Lung (tissue), 12 donors: ENCODE results near the gene STOML1. TPM values are rescaled to one million over a fixed set of nuclear protein-coding genes. Genes with fewer than 3 reads are reported as not detected.
A peak's percentile ranks its signal among the peaks of the same experiment; 100 is the strongest.

ENCODE experiments used
- ATAC-seq: fragments of 200-7000 bp; cut with Tn5 transposase; one replicate; pipeline ENCODE4 v1.9.1; 2020; ENCODE audit warnings: moderate number of reproducible peaks; ENCODE audit not compliant: insufficient read depth, low FRiP score
- DNase-seq, 3 donors: peaks; one replicate each; pipeline ENCODE4 v3.0.0-alpha.2; 2013 to 2017
- H3K27ac ChIP-seq, 2 donors: one replicate each; pipeline ENCODE4 v1.5.1; 2013; ENCODE audit warnings: mild to moderate bottlenecking in 2 of 2, moderate library complexity in 2 of 2, control low read depth in 1 of 2, inconsistent platforms in 1 of 2, low read depth in 1 of 2, low read length in 1 of 2
- H3K27me3 ChIP-seq, 3 donors: one replicate each; pipeline ENCODE4 v1.5.1; 2013; ENCODE audit warnings: low read length in 2 of 3; ENCODE audit not compliant: control insufficient read depth in 3 of 3, insufficient read depth in 3 of 3
- H3K36me3 ChIP-seq, 4 donors: one replicate each; pipeline ENCODE4 v1.5.1; 2013; ENCODE audit warnings: low read length in 4 of 4, mild to moderate bottlenecking in 1 of 4, moderate library complexity in 1 of 4; ENCODE audit not compliant: control insufficient read depth in 4 of 4, insufficient read depth in 4 of 4
- H3K4me1 ChIP-seq, 5 donors: one replicate each; pipeline ENCODE4 v1.5.1; 2013; ENCODE audit warnings: low read length in 5 of 5, mild to moderate bottlenecking in 2 of 5, moderate library complexity in 1 of 5; ENCODE audit not compliant: control insufficient read depth in 5 of 5, insufficient read depth in 5 of 5
- H3K4me3 ChIP-seq: one replicate; pipeline ENCODE4 v1.5.1; 2013; ENCODE audit warnings: mild to moderate bottlenecking, control low read depth, moderate library complexity
- H3K9ac ChIP-seq, 2 donors: one replicate each; pipeline ENCODE4 v1.5.1; 2013; ENCODE audit warnings: low read length in 2 of 2, control low read depth in 1 of 2; ENCODE audit not compliant: insufficient read depth in 1 of 2
- H3K9me3 ChIP-seq, 4 donors: one replicate each; pipeline ENCODE4 v1.5.1; 2013; ENCODE audit warnings: low read length in 3 of 4, mild to moderate bottlenecking in 1 of 4, moderate library complexity in 1 of 4; ENCODE audit not compliant: control insufficient read depth in 4 of 4, insufficient read depth in 3 of 4
- WGBS, 2 donors: extraction: QIAGEN DNeasy Blood & Tissue Kit; methylation state at CpG; one replicate each; pipeline ENCODE4 v1.1.7; 2013; 5-methylcytosine and 5-hydroxymethylcytosine counted together
- polyA plus RNA-seq, 2 donors: library from polyadenylated mRNA; stranded (reverse); fragments of 200-250 nt; gene quantifications; one replicate each; pipeline ENCODE4 v1.2.1, GENCODE V29; 2013
- total RNA-seq, 2 donors: library from RNA; depleted of rRNA in 1 of 2; stranded (reverse); fragments of >200 nt in 1 of 2; gene quantifications; one replicate each; pipeline ENCODE4 v1.2.1, GENCODE V29; 2014 to 2021
- TF ChIP-seq, protein P1 (sequence below): IDR thresholded peaks from 2 replicates; pipeline ENCODE4 v1.5.1; 2012; ENCODE audit warnings: mild to moderate bottlenecking; ENCODE audit errors: control extremely low read depth, extremely low read depth
- donor health status: control.
- donor health status: control.
- donor health status: Bipolar disorder and iron deficiency.
- donor health status: healthy.
- donor health status: DM: yes; HTN: yes; CAD: no.

Gene STOML1
- total and polyA plus RNA-seq, 4 donors = 10.3 to 35.4 (median 26.9) TPM

GRCh38 chr15:73972984-73973682 lies 19.0 kb downstream of the STOML1 start:
- no peak overlapping the region for H3K4me3 ChIP-seq
- peaks cover 0 to 8% (median 0%) of the 10 kb centered on the region in 5 donors for H3K4me1 ChIP-seq
- H3K9ac ChIP-seq = no peak overlapping the region
- DNase-seq = peak; percentile 90 to 92 (median 91)
- no peaks in the 10 kb centered on the region for H3K9me3 ChIP-seq
- peaks cover 0 to 8% (median 3%) of the 10 kb centered on the region in 3 donors for H3K27me3 ChIP-seq
- TF ChIP-seq, protein P1, sequence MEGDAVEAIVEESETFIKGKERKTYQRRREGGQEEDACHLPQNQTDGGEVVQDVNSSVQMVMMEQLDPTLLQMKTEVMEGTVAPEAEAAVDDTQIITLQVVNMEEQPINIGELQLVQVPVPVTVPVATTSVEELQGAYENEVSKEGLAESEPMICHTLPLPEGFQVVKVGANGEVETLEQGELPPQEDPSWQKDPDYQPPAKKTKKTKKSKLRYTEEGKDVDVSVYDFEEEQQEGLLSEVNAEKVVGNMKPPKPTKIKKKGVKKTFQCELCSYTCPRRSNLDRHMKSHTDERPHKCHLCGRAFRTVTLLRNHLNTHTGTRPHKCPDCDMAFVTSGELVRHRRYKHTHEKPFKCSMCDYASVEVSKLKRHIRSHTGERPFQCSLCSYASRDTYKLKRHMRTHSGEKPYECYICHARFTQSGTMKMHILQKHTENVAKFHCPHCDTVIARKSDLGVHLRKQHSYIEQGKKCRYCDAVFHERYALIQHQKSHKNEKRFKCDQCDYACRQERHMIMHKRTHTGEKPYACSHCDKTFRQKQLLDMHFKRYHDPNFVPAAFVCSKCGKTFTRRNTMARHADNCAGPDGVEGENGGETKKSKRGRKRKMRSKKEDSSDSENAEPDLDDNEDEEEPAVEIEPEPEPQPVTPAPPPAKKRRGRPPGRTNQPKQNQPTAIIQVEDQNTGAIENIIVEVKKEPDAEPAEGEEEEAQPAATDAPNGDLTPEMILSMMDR = peak; percentile 93
- no peaks in the 10 kb centered on the region for H3K36me3 ChIP-seq
- no peak overlapping the region for H3K27ac ChIP-seq
- peak; percentile 92 for ATAC-seq
- 27 to 31% methylated on average over 26 of the region's 26 CpGs for WGBS, 2 donors

- no peaks in the 10 kb centered on the region for H3K36me3 ChIP-seq
- no peaks in the 10 kb centered on the region for H3K27me3 ChIP-seq
- H3K9me3 ChIP-seq = no peaks in the 10 kb centered on the region
- TF ChIP-seq, protein P1 = no peak
- H3K9ac ChIP-seq = no peak overlapping the region
- H3K4me1 ChIP-seq = peaks cover 0 to 8% (median 0%) of the 10 kb centered on the region in 5 donors
- WGBS, 2 donors = 81 to 85% methylated on average over 6 of the region's 6 CpGs
- H3K4me3 ChIP-seq = no peak overlapping the region
- ATAC-seq (no peak), DNase-seq (peak in 1 of 3 donors; percentile 6)
- no peak overlapping the region for H3K27ac ChIP-seq
Measured at GRCh38 chr15:73969151-73969759, 22.8 kb downstream of the STOML1 start.

GRCh38 chr15:73968461-73968860 lies 23.6 kb downstream of the STOML1 start:
- Histone ChIP-seq H3K27ac (no peak overlapping the region), H3K9me3 (no peaks in the 10 kb centered on the region), H3K36me3 (no peaks in the 10 kb centered on the region), H3K27me3 (no peaks in the 10 kb centered on the region), H3K4me1 (peaks cover 0 to 8% (median 3%) of the 10 kb centered on the region in 5 donors), H3K9ac (no peak overlapping the region), H3K4me3 (no peak overlapping the region)
- 94 to 98% methylated on average over 3 of the region's 3 CpGs for WGBS, 2 donors
- DNase-seq (no peak), ATAC-seq (no peak)
- TF ChIP-seq, protein P1 = no peak
